ENCODE results near the gene MYO7B. TPM values are rescaled to one million over a fixed set of nuclear protein-coding genes. Genes with fewer than 3 reads are reported as not detected.

MYO7B gene
- total and polyA plus RNA-seq, 2 donors (not counting 1 experiment from before 2014, with no cell fraction given), result 5.0 to 68.2 TPM

DNA sequence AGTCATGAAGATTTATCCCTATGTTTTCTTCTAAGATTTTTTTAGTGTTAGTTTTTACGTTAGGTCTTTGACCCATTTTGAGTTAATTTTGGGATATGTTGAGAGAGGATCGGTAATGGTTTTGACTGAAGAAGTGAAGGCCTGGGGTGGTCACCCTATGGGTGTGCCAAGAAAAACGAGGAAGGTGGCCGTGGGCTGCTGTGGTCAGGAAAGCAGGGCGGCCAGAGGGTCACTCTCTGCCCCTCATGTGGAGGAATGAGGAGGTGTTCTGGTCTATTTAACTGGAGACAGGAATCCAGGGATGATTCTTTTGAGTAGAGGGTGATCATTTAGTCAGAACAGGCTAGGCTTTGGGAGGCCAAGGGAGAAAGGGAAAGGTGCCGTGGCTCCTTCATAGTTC is 50.7 kb downstream of the MYO7B start:
- no peaks in the 10 kb centered on the region for H3K27me3 Mint-ChIP-seq
- H4K20me1 ChIP-seq (ENCODE audit: control insufficient read depth, insufficient read depth, low read length, poor library complexity, severe bottlenecking), result no peaks in the 10 kb centered on the region
- no peaks in the 10 kb centered on the region for H3K79me2 ChIP-seq (ENCODE audit: control insufficient read depth, insufficient read depth, low read length)
- peaks cover 0 to 4% (median 0%) of the 10 kb centered on the region in 3 donors for H3K9me3 ChIP-seq (ENCODE audit: control extremely low read depth in 1 of 3, control insufficient read depth in 2 of 3, insufficient read depth in 1 of 3, low read length in 2 of 3)
- 86% methylated on average over 6 of the region's 6 CpGs for WGBS (ENCODE audit: insufficient coverage)
- DNase-seq, result no peak
- no peaks in the 10 kb centered on the region for H3K36me3 ChIP-seq (replicated peaks in 1 of 2; ENCODE audit: control extremely low read depth in 1 of 2, control insufficient read depth in 1 of 2, extremely low read depth in 1 of 2, insufficient read depth in 2 of 2, low read length in 1 of 2)
- H3K4me3 Mint-ChIP-seq, result no peak overlapping the region
- H2AFZ ChIP-seq (ENCODE audit: insufficient read depth, low read depth, low read length, poor library complexity, severe bottlenecking), result no peak overlapping the region
- intact Hi-C loops (cut with micrococcal nuclease), result no loop called here
- CTCF ChIA-PET, result no interaction called here
- peaks cover 0 to 2% (median 0%) of the 10 kb centered on the region in 4 experiments for H3K27me3 ChIP-seq (replicated peaks in 1 of 4; ENCODE audit: control extremely low read depth in 1 of 4, control insufficient read depth in 3 of 4, insufficient read depth in 4 of 4, low read length in 3 of 4)
- no peak overlapping the region for H3K27ac ChIP-seq (ENCODE audit: low read length in 2 of 2)
- TF ChIP-seq, protein P1, sequence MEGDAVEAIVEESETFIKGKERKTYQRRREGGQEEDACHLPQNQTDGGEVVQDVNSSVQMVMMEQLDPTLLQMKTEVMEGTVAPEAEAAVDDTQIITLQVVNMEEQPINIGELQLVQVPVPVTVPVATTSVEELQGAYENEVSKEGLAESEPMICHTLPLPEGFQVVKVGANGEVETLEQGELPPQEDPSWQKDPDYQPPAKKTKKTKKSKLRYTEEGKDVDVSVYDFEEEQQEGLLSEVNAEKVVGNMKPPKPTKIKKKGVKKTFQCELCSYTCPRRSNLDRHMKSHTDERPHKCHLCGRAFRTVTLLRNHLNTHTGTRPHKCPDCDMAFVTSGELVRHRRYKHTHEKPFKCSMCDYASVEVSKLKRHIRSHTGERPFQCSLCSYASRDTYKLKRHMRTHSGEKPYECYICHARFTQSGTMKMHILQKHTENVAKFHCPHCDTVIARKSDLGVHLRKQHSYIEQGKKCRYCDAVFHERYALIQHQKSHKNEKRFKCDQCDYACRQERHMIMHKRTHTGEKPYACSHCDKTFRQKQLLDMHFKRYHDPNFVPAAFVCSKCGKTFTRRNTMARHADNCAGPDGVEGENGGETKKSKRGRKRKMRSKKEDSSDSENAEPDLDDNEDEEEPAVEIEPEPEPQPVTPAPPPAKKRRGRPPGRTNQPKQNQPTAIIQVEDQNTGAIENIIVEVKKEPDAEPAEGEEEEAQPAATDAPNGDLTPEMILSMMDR (IDR thresholded peaks at IDR 0.05), result no peak
- no peak for TF ChIP-seq EZH2 (IDR thresholded peaks at IDR 0.05; ENCODE audit: borderline replicate concordance, insufficient read depth, low read depth, low read length, poor library complexity, severe bottlenecking)
- H3K4me2 ChIP-seq (replicated peaks; ENCODE audit: low read depth, low read length, poor library complexity, severe bottlenecking), result no peak overlapping the region
- peaks cover 3% of the 10 kb centered on the region for H3K4me1 Mint-ChIP-seq
- ATAC-seq (ENCODE audit: low read depth), result no peak
- peaks cover under 1 to 6% of the 10 kb centered on the region in 2 donors for H3K4me1 ChIP-seq (ENCODE audit: control insufficient read depth in 2 of 2, insufficient read depth in 2 of 2, low read length in 2 of 2)
- no peaks in the 10 kb centered on the region for H3K9me3 Mint-ChIP-seq (ENCODE audit: insufficient read depth)
- H3K4me3 ChIP-seq (ENCODE audit: control extremely low read depth in 1 of 5, extremely low read depth in 1 of 5, insufficient read depth in 1 of 5, low read depth in 2 of 5, low read length in 4 of 5), result no peak overlapping the region
- POLR2A ChIA-PET, result no interaction called here
- H3K27ac Mint-ChIP-seq, result no peak overlapping the region
- H3K9ac ChIP-seq (ENCODE audit: low read length), result no peak overlapping the region

DNA sequence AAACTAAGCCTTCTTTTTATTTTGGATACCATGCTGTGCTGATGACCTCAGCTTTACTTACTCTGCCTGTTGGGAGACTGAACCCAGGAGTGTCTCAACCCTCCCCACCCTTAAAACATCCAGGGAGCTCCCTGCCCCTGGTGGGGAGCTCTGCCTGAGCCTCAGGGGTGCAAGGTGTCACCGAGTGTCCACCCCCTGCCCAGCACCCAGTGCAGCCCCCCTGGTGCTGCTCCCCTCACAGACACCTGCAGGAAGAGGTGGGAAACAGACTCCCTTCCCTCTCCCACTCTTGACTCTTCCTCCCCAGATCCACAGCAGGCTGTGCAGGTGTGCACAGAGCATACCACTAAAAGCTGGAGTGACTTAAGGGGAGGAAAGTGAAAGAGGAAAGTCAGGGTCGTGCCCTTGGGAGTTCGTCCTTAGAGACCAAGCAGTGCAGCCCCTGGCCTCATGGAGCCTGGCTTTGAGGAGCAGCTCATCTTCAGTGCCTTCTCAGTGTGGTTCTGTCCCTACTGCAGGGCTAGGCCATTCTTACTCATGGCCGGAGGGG is 51.3 kb downstream of the MYO7B start:
- Histone ChIP-seq H3K27ac (ENCODE audit: low read length in 2 of 2) (no peak overlapping the region), H3K4me2 (replicated peaks; ENCODE audit: low read depth, low read length, poor library complexity, severe bottlenecking) (no peak overlapping the region), H3K79me2 (ENCODE audit: control insufficient read depth, insufficient read depth, low read length) (no peaks in the 10 kb centered on the region), H2AFZ (ENCODE audit: insufficient read depth, low read depth, low read length, poor library complexity, severe bottlenecking) (no peak overlapping the region), H3K9me3 (ENCODE audit: control extremely low read depth in 1 of 3, control insufficient read depth in 2 of 3, insufficient read depth in 1 of 3, low read length in 2 of 3) (peaks cover 0 to 4% (median 0%) of the 10 kb centered on the region in 3 donors), H3K27me3 (replicated peaks in 1 of 4; ENCODE audit: control extremely low read depth in 1 of 4, control insufficient read depth in 3 of 4, insufficient read depth in 4 of 4, low read length in 3 of 4) (peaks cover 0 to 2% (median 0%) of the 10 kb centered on the region in 4 experiments), H3K4me3 (ENCODE audit: control extremely low read depth in 1 of 5, extremely low read depth in 1 of 5, insufficient read depth in 1 of 5, low read depth in 2 of 5, low read length in 4 of 5) (no peak overlapping the region), H4K20me1 (ENCODE audit: control insufficient read depth, insufficient read depth, low read length, poor library complexity, severe bottlenecking) (no peaks in the 10 kb centered on the region), H3K9ac (ENCODE audit: low read length) (no peak overlapping the region), H3K4me1 (ENCODE audit: control insufficient read depth in 2 of 2, insufficient read depth in 2 of 2, low read length in 2 of 2) (peaks cover 6 to 13% of the 10 kb centered on the region in 2 donors), H3K36me3 (replicated peaks in 1 of 2; ENCODE audit: control extremely low read depth in 1 of 2, control insufficient read depth in 1 of 2, extremely low read depth in 1 of 2, insufficient read depth in 2 of 2, low read length in 1 of 2) (no peaks in the 10 kb centered on the region)
- Mint-ChIP-seq H3K9me3 (ENCODE audit: insufficient read depth) (no peaks in the 10 kb centered on the region), H3K27me3 (no peaks in the 10 kb centered on the region), H3K27ac (no peak overlapping the region), H3K4me3 (no peak overlapping the region), H3K4me1 (peaks cover 10% of the 10 kb centered on the region)
- no peak for DNase-seq
- ChIA-PET POLR2A (no interaction called here), CTCF (interaction anchor here (1.1 kb wide), 1 partner anchor 63 kb away, joined by 5 read pairs; no protein-coding TSS in a partner anchor)
- 67% methylated on average over 4 of the region's 4 CpGs for WGBS (ENCODE audit: insufficient coverage)
- intact Hi-C loops (cut with micrococcal nuclease), result no loop called here
- ATAC-seq (ENCODE audit: low read depth), result no peak
- no peak for TF ChIP-seq EZH2 (IDR thresholded peaks at IDR 0.05; ENCODE audit: borderline replicate concordance, insufficient read depth, low read depth, low read length, poor library complexity, severe bottlenecking)
- TF ChIP-seq, protein P1 (IDR thresholded peaks at IDR 0.05), result no peak

Measured in B cell (primary cell).